A549 (cell line): ENCODE measurements around the gene ITGA11. TPM values are rescaled to one million over a fixed set of nuclear protein-coding genes. Genes with fewer than 3 reads are reported as not detected.

ENCODE experiments used
- ATAC-seq, 2 experiments: fragments of 200-7000 bp in 1 of 2; fragments of >200 bp in 1 of 2; cut with Nextera tagmentation in 1 of 2; cut with Tn5 transposase in 1 of 2; 3 replicates each; pipeline versions ENCODE4 v1.8.0 to v1.9.1; 2018 to 2020; ENCODE audit warnings: mild to moderate bottlenecking in 1 of 2, moderate library complexity in 1 of 2
- CTCF ChIA-PET: fragments of 300-600 bp; sonication (Branson Sonifier 250); formaldehyde crosslinking; extraction: SDS; loops from one replicate; lab custom pipeline; 2021; ENCODE audit warnings: antibody characterized with exemption, inconsistent platforms; lab: Yijun Ruan, JAX
- POLR2A ChIA-PET: fragments of 350-600 bp; formaldehyde crosslinking; extraction: SDS; loops from one replicate; lab custom pipeline; 2021; ENCODE audit warnings: antibody characterized with exemption, inconsistent platforms; lab: Yijun Ruan, JAX
- DNase-seq, 2 experiments: peaks; one replicate each; pipeline versions ENCODE4 v3.0.0 to v3.0.0-alpha.2; 2011 to 2016; ENCODE audit warnings: low read depth in 1 of 2, low spot score in 1 of 2
- FAIRE-seq: peaks from 2 replicates; lab custom pipeline; 2011; peaks lifted over from hg19 to GRCh38; lab: Jason Lieb, UNC
- H3K27ac ChIP-seq, 2 experiments: fragments of >200 bp; sonication (Bioruptor Twin); formaldehyde crosslinking; 3 replicates each; pipeline ENCODE4 v1.5.1; 2016 to 2017
- H3K4me1 ChIP-seq: fragments of >200 bp; sonication (Bioruptor Twin); formaldehyde crosslinking; 3 replicates; pipeline ENCODE4 v1.6.1; 2016
- H3K4me2 ChIP-seq: fragments of >200 bp; sonication (Bioruptor Twin); formaldehyde crosslinking; 3 replicates; pipeline ENCODE4 v1.6.1; 2016
- H3K4me3 ChIP-seq: fragments of >200 bp; sonication (Bioruptor Twin); formaldehyde crosslinking; 3 replicates; pipeline ENCODE4 v1.5.1; 2016
- H3K9me3 ChIP-seq: fragments of >200 bp; sonication (Bioruptor Twin); formaldehyde crosslinking; 3 replicates; pipeline ENCODE4 v1.6.1; 2016
- CHD4 ChIP-seq: fragments of 200-600 bp; sonication (generic); IDR thresholded peaks from 2 replicates; pipeline ENCODE4 v1.6.1; 2016; ENCODE audit warnings: antibody characterized with exemption, mild to moderate bottlenecking, borderline replicate concordance
- EHF ChIP-seq: fragments of 250-450 bp; sonication (Bioruptor Pico); IDR thresholded peaks from 2 replicates; pipeline ENCODE4 v1.5.0; 2020; ENCODE audit warnings: mild to moderate bottlenecking
- EHMT2 ChIP-seq: fragments of 200-600 bp; sonication (generic); IDR thresholded peaks from 2 replicates; pipeline ENCODE4 v1.6.1; 2016; ENCODE audit warnings: antibody characterized with exemption, low read depth, mild to moderate bottlenecking, moderate library complexity
- ELK1 ChIP-seq: fragments of 150-350 bp; IDR thresholded peaks from 2 replicates; pipeline ENCODE4 v1.6.1; 2014; ENCODE audit warnings: low read depth, mild to moderate bottlenecking, low read length
- GATA3 ChIP-seq: IDR thresholded peaks from 2 replicates; pipeline ENCODE4 v1.6.1; 2012; ENCODE audit warnings: borderline replicate concordance
- HDAC2 ChIP-seq: fragments of 200-600 bp; sonication (generic); IDR thresholded peaks from 2 replicates; pipeline ENCODE4 v1.6.1; 2016
- KDM1A ChIP-seq: fragments of 200-600 bp; sonication (generic); IDR thresholded peaks from 2 replicates; pipeline ENCODE4 v1.6.1; 2016; ENCODE audit warnings: low read depth, mild to moderate bottlenecking
- MAFK ChIP-seq: fragments of 450-650 bp; IDR thresholded peaks from 2 replicates; pipeline ENCODE4 v1.6.1; 2014; ENCODE audit not compliant: partially characterized antibody
- PHF8 ChIP-seq: fragments of 200-600 bp; sonication (generic); IDR thresholded peaks from 2 replicates; pipeline ENCODE4 v1.6.1; 2016; ENCODE audit warnings: low read depth, mild to moderate bottlenecking, antibody characterized with exemption, moderate library complexity, borderline replicate concordance
- POLR2AphosphoS2 ChIP-seq: conservative IDR thresholded peaks from 2 replicates; pipeline ENCODE4 v1.6.1; 2012; ENCODE audit warnings: low read length, improper control_type of control experiment, inconsistent platforms
- REST ChIP-seq: fragments of 200-600 bp; sonication (generic); IDR thresholded peaks from 2 replicates; pipeline ENCODE4 v1.6.1; 2016; ENCODE audit warnings: antibody characterized with exemption, mild to moderate bottlenecking, moderate library complexity
- RNF2 ChIP-seq: fragments of 200-600 bp; sonication (generic); IDR thresholded peaks from 2 replicates; pipeline ENCODE4 v1.6.1; 2016; ENCODE audit warnings: low read depth, mild to moderate bottlenecking, antibody characterized with exemption, moderate library complexity, borderline replicate concordance
- SMC3 ChIP-seq: fragments of >200 bp; sonication (Bioruptor Twin); formaldehyde crosslinking; IDR thresholded peaks from 3 replicates; pipeline ENCODE4 v1.6.1; 2018; ENCODE audit warnings: inconsistent platforms
- TFCP2L1 ChIP-seq: fragments of 250-450 bp; sonication (Bioruptor Pico); IDR thresholded peaks from 2 replicates; pipeline ENCODE4 v1.5.0; 2021; ENCODE audit warnings: mild to moderate bottlenecking
- ZFP36 ChIP-seq: fragments of 450-650 bp; IDR thresholded peaks from 2 replicates; pipeline ENCODE4 v1.6.1; 2014; ENCODE audit warnings: borderline replicate concordance; ENCODE audit not compliant: partially characterized antibody
- ZSCAN20 ChIP-seq: fragments of 250-450 bp; sonication (Bioruptor Pico); IDR thresholded peaks from 2 replicates; pipeline ENCODE4 v1.8.0; 2022; ENCODE audit warnings: mild to moderate bottlenecking, moderate library complexity
- WGBS: methylation state at CpG from one replicate; pipeline ENCODE4 v1.1.6; 2017; ENCODE audit errors: missing lambda C conversion rate; 5-methylcytosine and 5-hydroxymethylcytosine counted together
- polyA plus RNA-seq, 4 experiments: library from polyadenylated mRNA; depleted of rRNA in 3 of 4; stranded (reverse); fragments of >200 nt; fragmentation: RNase III in 1 of 4; extraction: RNeasy Plus Mini Kit Qiagen cat#74134 plus additional on column Dnase treatment in 1 of 4; gene quantifications; 2 replicates in 3 of 4; 3 replicates in 1 of 4; pipeline ENCODE4 v1.2.3, GENCODE V29; 2011 to 2017
- TF ChIP-seq, protein P1 (sequence below): fragments of >200 bp; sonication (Bioruptor Twin); formaldehyde crosslinking; IDR thresholded peaks from 2 replicates; pipeline ENCODE4 v1.6.1; 2016

The ITGA11 gene
- polyA plus RNA-seq, 2 of the 4 experiments (the other 2 are of a cell fraction): 8.3 to 17.2 TPM

GRCh38 chr15:68471541-68471940 is 39.6 kb upstream of the ITGA11 start (continued):
- TF ChIP-seq RNF2 (no peak), PHF8 (no peak), HDAC2 (no peak), POLR2AphosphoS2 (no peak)

GRCh38 chr15:68470976-68471375 is 39.0 kb upstream of the ITGA11 start:
- no peak for DNase-seq
- ChIA-PET CTCF (interaction anchor here (1.5 to 2.9 kb wide), 3 partner anchors 13 to 164 kb away, joined by 3 to 8 read pairs (median 7); no protein-coding TSS in a partner anchor), POLR2A (no interaction called here)
- 84% methylated on average over 3 of the region's 5 CpGs for WGBS
- Histone ChIP-seq H3K4me3 (no peak overlapping the region), H3K27ac (peak overlapping the region in 1 of 2 experiments; percentile 55; a peak in 3 of 6 replicates), H3K4me1 (peaks cover 26% of the 10 kb centered on the region), H3K4me2 (no peak overlapping the region), H3K9me3 (no peaks in the 10 kb centered on the region)
- no peak for FAIRE-seq
- no peak; a peak in 1 of 6 replicates for ATAC-seq
- TF ChIP-seq RNF2 (no peak), ZFP36 (no peak), HDAC2 (no peak), KDM1A (no peak), TFCP2L1 (CRISPR knock-in tag) (no peak), SMC3 (no peak)

DNA sequence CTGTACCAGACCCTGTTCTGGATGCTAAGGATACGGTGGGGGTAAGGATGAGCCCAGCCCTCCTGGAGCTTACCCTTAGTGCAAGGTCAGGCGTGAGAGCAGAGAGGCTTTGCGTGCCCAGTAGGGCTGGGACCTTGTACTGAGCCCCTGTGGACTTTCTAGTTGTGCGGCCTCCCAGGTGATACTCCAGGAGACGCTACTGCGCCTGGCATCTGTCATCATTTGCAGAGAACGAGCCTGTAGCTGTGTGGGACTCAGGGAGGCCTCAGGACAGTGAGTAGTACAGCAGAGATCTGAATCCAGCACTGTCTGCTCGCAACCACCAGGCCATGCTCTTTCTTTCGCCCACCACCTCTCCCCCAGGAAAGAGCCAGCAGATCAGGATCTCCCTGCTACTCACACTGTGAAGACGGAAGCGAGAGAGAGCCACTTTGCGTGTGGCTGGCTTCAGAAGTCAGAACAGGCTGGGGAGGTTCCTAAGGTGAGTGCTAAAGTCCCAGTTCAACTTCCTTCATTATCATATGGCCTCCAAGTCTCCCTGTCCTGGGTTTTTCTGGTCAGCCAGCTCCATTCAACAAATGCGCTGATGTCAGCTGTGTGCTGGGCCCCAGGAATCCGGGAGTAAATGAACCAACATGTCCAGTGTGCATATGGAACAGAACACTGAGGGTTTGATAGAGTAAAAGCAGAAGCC is 38.2 kb upstream of the ITGA11 start:
- TF ChIP-seq GATA3 (0 out of 2 replicates have a peak, but pooled peaks have one; percentile 36), MAFK (peak; percentile 55), ZSCAN20 (no peak), ZFP36 (no peak)
- peak overlapping the region; percentile 22; the same call in 1 of the 3 replicates for H3K4me2 ChIP-seq
- H3K27ac ChIP-seq: peak overlapping the region; percentile 49 to 55; a peak in 5 of 6 replicates
- H3K9me3 ChIP-seq: no peaks in the 10 kb centered on the region
- POLR2A ChIA-PET: no interaction called here
- peak in 1 of 2 experiments; percentile 35 for DNase-seq
- CTCF ChIA-PET: interaction anchor here (0.6 to 2.9 kb wide), 9 partner anchors 9 to 174 kb away, joined by 3 to 8 read pairs (median 3); partner anchors contain the start of gene ITGA11
- H3K4me3 ChIP-seq: no peak overlapping the region
- peak; percentile 41 to 64; a peak in 3 of 6 replicates for ATAC-seq
- WGBS: 75% methylated on average over 14 of the region's 14 CpGs
- H3K4me1 ChIP-seq: peaks cover 26% of the 10 kb centered on the region
- FAIRE-seq: no peak

- Histone ChIP-seq H3K4me1 (peaks cover 26% of the 10 kb centered on the region), H3K4me3 (no peak overlapping the region), H3K27ac (peak overlapping the region; percentile 38 to 46; a peak in 4 of 6 replicates), H3K4me2 (peak overlapping the region; percentile 22; the same call in 2 of the 3 replicates), H3K9me3 (no peaks in the 10 kb centered on the region)
- POLR2A ChIA-PET: interaction anchor here (0.5 kb wide), 1 partner anchor 178 kb away, joined by 3 read pairs; no protein-coding TSS in a partner anchor
- 62% methylated on average over 6 of the region's 6 CpGs for WGBS
- FAIRE-seq (no peak), ATAC-seq (peak; percentile 18 to 40; a peak in 3 of 6 replicates), DNase-seq (no peak)
- CTCF ChIA-PET: interaction anchor here (0.6 to 2.3 kb wide), 10 partner anchors 10 to 173 kb away, joined by 3 to 5 read pairs (median 3); partner anchors contain the start of gene ITGA11
- TF ChIP-seq GATA3: no peak; the same call in 1 of the 2 replicates
- TF ChIP-seq EHF: no peak
- TF ChIP-seq SMC3: no peak
- TF ChIP-seq, protein P1, sequence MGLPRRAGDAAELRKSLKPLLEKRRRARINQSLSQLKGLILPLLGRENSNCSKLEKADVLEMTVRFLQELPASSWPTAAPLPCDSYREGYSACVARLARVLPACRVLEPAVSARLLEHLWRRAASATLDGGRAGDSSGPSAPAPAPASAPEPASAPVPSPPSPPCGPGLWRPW: no peak
- no peak for TF ChIP-seq REST
- no peak for TF ChIP-seq ELK1
- no peak for TF ChIP-seq ZFP36
- no peak for TF ChIP-seq CHD4
- no peak for TF ChIP-seq EHMT2
- no peak for TF ChIP-seq HDAC2
- no peak for TF ChIP-seq ZSCAN20
Measured at GRCh38 chr15:68469162-68470048, 37.4 kb upstream of the ITGA11 start.
